ENCODE data around the gene GLYAT.

DNA sequence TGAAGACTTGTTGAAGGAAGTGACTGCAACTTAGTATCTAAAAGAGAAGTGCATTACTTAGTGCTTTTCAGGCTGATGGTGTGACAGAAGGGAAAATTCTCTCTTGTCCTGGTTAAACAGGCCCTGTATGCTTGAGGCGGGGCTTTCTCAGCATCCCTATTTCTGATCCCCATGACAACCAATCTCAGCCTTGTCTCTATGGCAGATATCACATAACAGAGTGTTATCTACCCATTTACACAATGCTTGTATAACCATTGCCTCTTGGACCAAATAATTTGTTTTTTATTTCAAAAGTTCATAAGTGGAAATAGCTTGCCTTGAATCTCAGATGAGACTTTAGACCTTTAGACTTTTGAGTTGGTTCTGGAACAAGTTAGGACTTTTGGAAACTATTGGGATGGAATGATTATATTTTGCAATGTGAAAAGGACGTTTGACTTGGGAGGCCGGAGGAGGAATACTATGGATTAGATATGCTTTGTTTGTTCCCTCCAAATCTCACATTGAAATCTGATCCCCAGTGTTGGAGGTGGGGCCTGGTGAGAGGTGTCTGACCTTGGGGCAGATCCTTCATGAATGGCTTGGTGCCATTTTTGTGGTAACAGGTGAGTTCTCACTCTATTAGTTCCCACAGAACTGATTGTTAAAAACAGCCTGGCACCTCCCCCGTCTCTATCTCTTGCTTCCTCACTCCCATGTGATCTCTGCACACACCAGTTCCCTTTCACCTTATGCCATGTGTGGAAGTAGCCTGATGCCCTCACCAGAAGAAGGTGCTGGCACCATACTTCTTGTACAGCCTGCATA lies 3.1 kb upstream of the GLYAT start:
- TF ChIP-seq, protein P1, sequence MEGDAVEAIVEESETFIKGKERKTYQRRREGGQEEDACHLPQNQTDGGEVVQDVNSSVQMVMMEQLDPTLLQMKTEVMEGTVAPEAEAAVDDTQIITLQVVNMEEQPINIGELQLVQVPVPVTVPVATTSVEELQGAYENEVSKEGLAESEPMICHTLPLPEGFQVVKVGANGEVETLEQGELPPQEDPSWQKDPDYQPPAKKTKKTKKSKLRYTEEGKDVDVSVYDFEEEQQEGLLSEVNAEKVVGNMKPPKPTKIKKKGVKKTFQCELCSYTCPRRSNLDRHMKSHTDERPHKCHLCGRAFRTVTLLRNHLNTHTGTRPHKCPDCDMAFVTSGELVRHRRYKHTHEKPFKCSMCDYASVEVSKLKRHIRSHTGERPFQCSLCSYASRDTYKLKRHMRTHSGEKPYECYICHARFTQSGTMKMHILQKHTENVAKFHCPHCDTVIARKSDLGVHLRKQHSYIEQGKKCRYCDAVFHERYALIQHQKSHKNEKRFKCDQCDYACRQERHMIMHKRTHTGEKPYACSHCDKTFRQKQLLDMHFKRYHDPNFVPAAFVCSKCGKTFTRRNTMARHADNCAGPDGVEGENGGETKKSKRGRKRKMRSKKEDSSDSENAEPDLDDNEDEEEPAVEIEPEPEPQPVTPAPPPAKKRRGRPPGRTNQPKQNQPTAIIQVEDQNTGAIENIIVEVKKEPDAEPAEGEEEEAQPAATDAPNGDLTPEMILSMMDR (IDR thresholded peaks at IDR 0.05): no peak
- TF ChIP-seq POLR2A (IDR thresholded peaks at IDR 0.05): no peak
